GM19452 (cell line): ENCODE measurements around the gene ZWINT.
A peak's percentile ranks its signal among the peaks of the same experiment; 100 is the strongest.

Source experiments
- ATAC-seq: cut with Tn5 transposase; IDR thresholded peaks from one replicate; pipeline ENCODE4 v1.9.1; 2021; ENCODE audit not compliant: unreplicated experiment

ZWINT gene, protein sequence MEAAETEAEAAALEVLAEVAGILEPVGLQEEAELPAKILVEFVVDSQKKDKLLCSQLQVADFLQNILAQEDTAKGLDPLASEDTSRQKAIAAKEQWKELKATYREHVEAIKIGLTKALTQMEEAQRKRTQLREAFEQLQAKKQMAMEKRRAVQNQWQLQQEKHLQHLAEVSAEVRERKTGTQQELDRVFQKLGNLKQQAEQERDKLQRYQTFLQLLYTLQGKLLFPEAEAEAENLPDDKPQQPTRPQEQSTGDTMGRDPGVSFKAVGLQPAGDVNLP

DNA sequence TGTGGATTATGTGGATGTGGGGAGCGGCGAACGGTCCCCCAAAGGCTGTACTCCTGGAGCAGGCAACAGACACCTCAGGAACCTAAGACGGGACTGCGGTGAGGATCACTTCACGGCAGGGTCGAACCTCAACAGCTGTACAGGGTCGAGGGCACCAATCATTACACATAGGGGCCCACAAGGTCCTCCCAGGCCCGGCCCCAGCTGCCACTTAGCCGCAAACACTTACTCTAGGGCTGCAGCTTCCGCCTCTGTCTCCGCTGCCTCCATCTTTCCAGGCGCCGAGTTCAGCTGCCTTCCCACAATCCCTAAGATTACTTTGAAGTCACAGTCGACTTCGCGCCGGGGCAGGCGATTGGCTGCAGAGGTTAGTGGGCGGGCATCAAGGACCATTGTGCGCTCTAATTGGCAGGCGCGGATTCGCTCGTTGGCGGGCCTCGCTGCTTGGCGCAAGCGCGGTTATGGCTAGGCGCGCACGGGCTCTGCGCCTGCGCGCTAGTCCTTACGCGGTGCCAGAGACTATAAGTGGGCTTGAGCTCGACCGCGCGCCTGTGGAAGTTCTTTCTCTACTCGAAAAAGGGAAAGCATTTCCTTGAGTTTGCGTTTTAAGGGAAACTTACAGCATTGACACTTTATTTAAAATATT lies at the start of gene ZWINT:
Gene ZWINT, minus strand, starts transcription at position 293 of the 646 bp plus-strand sequence. Its CDS starts 23 bp downstream, at position 270.
- ATAC-seq = peak; percentile 99

DNA sequence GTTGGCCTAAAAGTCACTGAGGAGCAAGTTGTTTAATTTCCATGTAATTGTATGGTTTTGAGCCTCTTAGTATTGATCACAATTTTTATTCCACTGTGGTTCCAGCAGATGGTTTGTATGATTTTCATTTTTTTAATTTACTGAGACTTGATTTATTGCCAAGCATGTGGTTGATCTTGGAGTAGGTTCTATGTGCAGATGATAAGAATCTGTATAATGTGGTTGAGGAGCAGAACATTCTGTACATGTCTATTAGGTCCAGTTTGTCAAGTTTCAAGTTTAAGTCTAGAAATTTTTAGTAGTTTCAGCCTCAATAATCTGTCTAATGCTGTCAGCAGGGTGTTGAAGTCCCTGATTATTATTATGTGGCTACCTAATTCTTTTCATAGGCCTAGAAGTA lies 22.7 kb upstream of the ZWINT start:
- ATAC-seq = no peak

DNA sequence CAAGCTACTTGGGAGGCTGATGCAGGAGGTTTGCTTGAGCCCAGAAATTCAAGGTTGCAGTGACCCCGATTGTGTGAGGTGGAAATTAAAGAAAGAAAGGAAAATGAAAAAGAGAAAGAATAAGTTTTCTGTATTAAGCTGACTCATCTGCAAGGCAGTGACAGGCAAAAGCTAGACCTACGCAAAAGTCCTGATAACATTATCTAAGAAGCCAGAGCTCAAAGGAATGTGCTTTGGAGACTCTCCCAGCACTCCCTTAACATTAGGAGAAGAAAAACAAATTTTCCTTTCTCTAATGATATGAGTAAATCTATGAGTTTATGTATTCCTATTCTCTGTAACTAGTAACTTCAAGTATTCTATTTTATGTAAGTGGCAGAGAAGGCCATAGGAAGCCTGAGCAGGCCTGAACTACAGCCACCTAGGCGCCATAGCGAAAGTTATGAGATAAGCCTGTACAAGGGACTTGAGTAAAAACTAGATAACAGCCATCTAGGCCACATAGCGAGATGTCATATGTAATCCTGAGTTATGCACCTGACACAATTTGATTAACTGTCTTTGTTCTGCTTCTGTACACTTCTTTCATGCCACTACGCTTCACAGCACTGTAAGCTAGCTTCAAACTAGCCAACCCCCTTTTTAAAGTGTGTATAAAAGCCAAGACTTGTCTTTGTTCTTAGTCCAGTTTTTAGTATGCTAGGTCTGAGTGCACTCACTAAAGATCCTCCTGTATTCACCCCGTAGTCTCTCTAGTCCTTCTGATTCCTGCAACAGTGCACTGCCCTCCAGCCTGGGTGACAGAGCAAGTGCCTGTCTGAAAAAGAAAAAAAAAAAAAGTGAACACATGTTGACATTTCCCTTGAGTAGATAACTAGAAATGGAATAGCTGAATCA lies 9.4 kb upstream of the ZWINT start:
- no peak for ATAC-seq

DNA sequence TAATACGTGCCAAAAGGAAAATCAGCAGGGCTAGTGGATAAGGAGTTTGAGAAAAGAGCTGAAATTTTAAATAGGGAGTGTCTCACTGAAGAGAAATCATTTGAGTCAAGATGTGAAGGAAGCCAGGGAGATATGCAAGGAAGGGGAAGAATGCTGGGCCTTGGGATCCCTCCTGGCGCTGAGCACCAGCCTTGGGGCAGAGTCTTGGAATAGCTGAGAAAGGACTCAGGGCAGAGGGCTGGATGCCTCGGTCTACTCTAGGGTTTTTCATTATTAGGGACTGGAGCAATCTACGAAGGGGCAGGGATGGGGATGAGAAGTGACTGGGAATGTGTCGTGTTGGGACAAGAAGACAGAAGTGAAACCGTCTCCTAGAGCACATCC lies 484 bp downstream of the ZWINT start:
- no peak for ATAC-seq

DNA sequence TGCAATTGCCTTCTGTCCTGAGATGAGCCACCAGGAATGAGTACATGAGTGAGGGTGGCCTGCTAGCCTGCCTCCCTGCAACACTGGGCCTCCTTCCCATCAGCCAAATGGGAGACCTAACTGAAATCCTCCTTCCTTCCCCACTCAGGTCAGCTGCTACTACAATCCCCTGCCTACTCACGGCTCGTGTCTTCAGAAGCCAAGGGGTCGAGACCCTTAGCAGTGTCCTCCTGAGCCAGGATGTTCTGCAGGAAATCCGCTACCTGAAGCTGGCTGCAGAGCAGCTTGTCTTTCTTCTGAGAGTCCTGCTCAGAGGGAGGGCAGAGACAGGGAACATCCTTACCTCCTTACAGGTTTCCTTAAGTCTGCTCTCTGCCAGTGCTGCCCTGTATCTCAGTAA lies 1.2 kb downstream of the ZWINT start:
- no peak for ATAC-seq

DNA sequence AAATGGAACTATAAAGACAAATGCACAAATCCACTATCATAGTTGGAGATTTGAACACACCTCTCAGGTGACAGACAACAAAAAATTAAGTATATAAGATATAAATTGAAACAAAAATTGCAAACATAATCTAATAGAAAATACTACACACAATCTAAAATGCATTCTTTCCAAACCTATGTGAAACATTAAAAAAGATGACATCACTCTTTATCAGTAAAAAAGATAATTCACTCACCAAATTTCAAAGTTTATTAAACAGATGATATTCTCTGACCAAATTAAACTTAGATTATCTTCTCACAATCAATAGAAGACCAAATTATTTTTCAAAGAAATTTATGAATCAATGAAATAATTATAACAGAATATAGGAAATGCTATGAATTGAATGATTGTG lies 4.0 kb downstream of the ZWINT start:
- no peak for ATAC-seq

DNA sequence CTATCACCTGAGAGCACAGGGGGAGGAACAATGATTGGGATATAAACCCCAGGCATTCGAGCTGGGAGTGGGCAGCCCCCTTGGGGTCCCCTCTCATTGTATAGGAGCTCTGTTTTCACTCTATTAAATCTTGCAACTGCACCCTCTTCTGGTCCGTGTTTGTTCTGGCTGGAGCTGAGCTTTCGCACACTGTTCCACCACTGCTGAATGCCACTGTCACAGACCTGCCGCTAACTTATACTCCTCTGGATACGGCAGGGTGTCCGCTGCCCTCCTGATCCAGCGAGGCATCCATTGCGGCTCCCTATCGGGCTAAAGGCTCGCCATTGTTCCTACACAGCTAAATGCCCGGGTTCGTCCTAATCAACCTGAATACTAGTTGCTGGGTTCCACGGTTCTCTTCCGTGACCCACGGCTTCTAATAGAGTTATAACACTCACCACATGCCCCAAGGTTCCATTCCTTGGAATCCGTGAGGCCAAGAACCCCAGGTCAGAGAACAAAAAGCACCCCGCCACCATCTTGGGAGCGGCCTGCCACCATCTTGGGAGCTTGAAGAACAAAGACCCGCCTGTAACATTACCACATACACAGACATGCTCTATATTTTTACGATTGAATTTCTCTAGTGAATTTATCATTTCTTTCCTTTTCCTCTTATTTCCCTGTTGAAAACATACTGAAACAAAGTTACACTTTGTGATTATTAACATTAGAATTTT lies 9.0 kb downstream of the ZWINT start:
- no peak for ATAC-seq

DNA sequence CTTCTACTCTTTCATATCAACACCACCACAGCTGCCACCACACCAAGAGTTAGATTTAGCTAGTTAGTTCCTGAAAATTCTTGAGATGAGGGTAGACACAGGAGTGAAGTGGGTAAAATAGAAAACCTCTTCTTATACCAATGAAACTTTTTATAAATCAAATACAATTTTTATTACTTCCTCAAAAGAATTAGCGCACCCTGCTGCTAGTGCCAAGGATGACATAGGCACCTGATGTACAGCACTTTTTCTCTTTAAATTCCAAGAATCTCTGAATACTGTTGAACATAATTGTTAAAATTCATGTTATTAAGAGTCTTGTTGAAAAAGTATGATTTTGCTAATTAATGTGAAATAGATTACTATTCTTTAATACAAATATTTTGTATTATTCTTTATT lies 11.4 kb downstream of the ZWINT start:
- ATAC-seq = no peak

DNA sequence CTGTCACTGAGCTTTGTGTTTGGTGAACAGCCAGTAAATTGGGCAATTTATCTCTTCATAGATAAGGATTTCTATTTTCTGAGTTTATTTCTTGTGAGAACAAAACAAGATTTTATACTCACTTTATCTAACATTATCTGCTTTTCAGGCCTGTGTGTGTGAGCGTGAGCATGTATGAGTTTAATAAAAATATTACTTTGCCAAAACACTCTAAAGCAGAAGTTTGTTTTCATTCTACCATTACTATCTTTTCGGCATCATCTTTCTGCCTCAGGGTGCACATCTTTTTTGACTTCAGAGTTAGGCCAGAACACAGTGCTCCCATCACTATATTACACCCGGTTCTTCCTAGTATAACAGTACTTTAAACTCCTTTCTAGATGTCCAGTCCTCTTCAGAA lies 13.0 kb downstream of the ZWINT start:
- no peak for ATAC-seq

DNA sequence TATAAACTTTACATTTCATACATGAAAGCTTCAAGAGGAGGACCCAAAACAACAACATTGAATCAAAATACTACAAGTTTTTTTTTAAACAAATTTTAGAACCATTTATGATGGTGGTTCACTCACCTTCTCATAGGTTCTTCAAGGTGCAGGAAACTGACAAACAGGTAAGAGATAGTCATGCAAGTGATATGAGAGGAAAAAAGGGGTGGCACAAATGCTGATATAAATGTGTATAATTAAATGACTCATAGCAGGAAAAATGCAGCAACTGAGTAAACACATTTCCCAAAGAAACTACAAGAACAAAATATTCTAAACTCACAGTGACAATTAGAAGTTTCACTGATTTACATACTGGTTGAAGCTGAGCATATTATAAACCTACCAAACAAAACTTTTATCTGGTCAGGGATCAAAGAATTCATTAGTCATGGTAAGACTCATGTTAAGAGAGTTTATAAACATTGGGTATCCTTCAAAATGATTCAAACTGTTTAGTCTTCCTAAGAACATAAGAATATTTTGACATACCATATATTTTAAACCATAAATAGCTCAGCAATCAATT lies 14.1 kb downstream of the ZWINT start:
- ATAC-seq = no peak

DNA sequence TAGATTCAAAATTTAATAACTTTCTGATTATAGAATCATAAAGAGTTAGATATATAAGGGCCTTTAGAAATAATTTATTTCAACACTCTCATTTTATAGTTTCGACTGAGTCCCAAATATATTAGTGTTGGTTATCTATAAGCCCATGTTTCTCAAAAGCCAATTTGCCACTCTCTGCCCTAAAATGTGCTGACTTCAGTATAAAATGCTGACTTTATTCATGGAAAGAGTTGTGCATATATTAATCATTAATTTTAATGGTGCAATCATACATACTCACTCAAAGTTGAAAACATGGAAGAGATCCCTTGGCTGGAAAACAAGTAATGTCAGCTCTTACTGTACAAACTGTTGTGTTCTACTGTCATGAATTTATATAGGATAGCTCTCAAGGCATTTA lies 19.4 kb downstream of the ZWINT start:
- ATAC-seq = no peak

DNA sequence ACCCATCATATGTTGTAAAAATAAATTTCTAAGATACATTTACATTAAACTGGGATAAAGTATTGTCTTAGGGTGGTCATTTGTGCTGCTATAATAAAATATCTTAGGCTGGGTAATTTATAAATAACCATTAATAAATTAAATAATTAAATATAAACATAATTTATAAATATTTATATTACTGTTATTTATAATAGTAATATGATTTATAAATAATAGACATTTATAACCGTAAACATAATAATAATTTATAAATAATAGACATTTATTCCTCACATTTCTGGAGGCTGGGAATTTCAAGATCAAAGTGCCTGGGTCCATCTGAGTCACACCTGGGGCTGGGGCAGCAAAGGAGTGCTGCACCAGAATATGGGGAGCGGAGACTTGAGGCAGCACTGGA lies 31.1 kb downstream of the ZWINT start:
- no peak for ATAC-seq

DNA sequence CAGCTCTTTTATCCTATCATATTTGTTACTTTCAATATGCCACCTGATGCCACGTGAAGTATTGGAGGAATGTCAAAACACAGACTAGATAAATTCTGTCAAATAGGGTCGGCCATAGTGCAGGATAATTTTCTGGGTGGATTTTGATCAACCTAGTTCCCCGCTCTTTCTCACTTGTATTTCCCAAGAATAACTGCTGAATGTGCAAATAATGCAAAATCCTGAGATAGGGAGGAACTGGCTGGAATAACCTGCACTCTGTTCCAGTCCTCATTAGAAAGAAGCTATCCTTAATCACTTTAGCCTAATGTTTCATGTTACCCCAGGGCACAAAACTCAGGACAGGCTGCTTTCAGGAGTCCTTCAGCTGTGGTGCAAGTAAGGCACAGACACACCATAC lies 33.9 kb downstream of the ZWINT start:
- ATAC-seq = no peak

DNA sequence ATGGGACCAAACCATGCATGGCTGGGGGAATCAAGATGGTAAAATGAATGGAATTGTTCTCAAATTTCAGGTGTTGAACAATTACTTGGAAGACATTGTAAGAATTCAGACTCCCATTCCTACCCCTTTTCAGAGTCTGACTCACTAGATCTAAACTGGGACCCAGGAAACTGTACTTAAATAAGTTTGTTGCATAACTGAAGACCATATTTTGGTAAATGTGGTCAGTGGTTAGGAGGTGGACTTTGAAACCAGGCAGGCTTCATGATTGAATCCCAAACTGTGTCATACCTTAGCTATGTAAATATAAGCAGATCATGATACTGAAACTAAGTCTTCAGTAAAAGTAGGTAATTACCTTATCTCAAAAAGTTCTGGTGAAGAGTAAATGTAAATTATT lies 41.7 kb downstream of the ZWINT start:
- ATAC-seq = peak; percentile 95

DNA sequence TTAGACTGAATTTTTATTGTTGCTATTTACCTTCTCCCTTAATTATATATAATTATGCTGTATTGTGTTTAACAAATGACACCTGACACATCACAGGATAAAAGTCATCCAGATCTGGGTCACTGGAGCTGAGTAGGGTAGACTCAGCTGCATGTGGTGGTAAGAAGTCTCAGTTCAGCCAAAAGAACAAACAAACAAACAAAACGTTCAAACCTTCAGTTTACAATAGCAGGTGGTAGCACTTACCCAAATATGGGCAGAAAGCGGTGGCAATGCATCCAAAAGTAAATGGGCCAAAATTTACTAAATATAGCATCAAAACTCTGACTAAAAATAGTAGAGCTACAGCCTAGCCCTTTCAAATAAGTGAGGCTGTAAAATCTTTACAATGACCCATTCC lies 42.2 kb downstream of the ZWINT start:
- peak; percentile 24 for ATAC-seq

DNA sequence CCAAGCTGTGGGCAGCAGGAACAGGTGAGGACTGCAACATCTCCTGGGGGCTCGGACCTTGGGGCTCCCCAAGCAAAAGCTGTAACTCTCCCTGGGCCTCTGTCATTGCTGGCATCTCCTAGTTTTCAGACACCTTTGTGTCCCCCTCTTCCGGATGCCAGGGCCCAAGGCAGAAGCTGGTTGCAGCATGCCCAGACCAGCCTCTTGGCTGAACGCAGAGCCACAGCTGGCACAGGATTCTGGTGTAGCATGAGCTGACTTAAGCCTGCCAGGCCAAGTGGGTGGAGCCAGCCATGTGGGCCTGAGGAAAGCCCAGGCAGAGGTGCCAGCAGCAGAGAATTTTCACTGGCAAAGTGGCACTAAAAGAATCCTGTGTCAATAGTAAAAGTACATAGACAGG lies 43.5 kb downstream of the ZWINT start:
- ATAC-seq = no peak

DNA sequence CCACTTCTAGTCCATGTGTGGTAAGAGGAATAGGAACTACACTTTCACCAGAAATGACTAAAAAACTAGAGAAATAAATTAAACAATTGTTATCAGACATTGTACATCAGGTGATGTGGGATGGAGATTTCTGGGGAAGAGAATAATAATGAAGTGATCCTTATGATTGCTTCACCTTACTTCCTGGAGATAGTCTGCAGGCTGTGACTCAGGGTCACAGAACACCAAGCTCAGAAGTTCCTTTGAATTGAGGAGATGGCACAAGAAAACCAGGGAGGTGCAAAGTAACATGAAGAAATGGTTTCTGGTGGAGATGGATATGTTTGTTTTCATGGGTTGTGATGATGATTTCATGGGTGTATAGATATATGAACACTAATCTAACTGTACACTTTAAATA lies 44.5 kb downstream of the ZWINT start:
- ATAC-seq = no peak
